C4-2B (cell line): ENCODE data around the gene COL4A2.

Experiments
- H3K27ac ChIP-seq: fragments of 450-650 bp; 2 replicates; pipeline ENCODE4 v1.5.1; 2017
- ZFX ChIP-seq: fragments of 450-650 bp; IDR thresholded peaks from 2 replicates; pipeline ENCODE4 v1.6.1; 2017
- TF ChIP-seq, protein P1 (sequence below): fragments of 450-650 bp; conservative IDR thresholded peaks from 2 replicates; pipeline ENCODE4 v1.5.1; 2017; ENCODE audit warnings: mild to moderate bottlenecking

Gene COL4A2

GRCh38 chr13:110501188-110501587 is 194.1 kb downstream of the COL4A2 start:
- H3K27ac ChIP-seq, result no peak overlapping the region
- TF ChIP-seq, protein P1, sequence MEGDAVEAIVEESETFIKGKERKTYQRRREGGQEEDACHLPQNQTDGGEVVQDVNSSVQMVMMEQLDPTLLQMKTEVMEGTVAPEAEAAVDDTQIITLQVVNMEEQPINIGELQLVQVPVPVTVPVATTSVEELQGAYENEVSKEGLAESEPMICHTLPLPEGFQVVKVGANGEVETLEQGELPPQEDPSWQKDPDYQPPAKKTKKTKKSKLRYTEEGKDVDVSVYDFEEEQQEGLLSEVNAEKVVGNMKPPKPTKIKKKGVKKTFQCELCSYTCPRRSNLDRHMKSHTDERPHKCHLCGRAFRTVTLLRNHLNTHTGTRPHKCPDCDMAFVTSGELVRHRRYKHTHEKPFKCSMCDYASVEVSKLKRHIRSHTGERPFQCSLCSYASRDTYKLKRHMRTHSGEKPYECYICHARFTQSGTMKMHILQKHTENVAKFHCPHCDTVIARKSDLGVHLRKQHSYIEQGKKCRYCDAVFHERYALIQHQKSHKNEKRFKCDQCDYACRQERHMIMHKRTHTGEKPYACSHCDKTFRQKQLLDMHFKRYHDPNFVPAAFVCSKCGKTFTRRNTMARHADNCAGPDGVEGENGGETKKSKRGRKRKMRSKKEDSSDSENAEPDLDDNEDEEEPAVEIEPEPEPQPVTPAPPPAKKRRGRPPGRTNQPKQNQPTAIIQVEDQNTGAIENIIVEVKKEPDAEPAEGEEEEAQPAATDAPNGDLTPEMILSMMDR, result no peak
- no peak for TF ChIP-seq ZFX

- no peak overlapping the region for H3K27ac ChIP-seq
- TF ChIP-seq ZFX, result no peak
- TF ChIP-seq, protein P1, result no peak
Observed at GRCh38 chr13:110503037-110503901, 196.2 kb downstream of the COL4A2 start.

DNA sequence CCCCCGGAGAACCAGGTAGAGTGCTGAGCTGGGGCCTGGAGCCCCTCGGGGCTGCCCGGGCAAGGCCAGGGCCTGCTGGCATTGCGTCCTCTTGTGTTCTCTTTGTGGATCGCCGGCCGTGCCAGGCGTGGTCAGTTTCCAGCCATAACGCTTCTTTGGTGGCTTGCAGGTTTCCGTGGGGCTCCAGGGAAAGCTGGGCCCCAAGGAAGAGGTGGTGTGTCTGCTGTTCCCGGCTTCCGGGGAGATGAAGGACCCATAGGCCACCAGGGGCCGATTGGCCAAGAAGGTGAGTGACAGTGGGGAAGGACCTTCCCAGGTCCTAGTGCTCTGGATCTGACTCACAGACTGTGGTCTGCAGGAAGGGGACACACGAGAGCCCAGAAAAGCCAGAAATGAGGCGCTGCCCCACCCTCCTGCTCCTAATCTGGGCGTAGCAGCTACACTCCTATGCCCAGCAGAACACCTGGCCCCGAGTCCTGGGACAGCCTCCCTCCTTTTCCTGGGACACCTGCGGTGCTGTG is 197.0 kb downstream of the COL4A2 start:
- no peak overlapping the region for H3K27ac ChIP-seq
- TF ChIP-seq, protein P1, result no peak
- TF ChIP-seq ZFX, result no peak

- TF ChIP-seq ZFX, result no peak
- TF ChIP-seq, protein P1, result no peak
- H3K27ac ChIP-seq, result peak overlapping the region; percentile 97; the same call in 1 of the 2 replicates
Observed at GRCh38 chr13:110505594-110505993, 198.5 kb downstream of the COL4A2 start.

DNA sequence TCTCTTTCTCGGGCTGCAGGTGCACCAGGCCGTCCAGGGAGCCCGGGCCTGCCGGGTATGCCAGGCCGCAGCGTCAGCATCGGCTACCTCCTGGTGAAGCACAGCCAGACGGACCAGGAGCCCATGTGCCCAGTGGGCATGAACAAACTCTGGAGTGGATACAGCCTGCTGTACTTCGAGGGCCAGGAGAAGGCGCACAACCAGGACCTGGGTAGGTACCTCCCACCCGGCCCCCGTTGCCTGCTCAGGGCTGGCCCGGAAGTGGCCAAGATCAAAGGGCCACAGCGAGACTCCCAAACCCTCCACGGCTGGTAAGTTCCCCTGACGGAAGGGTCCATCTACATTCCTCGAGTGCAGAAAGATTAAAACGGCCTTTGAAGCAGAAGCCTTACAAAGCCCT is 199.3 kb downstream of the COL4A2 start:
- TF ChIP-seq ZFX, result no peak
- H3K27ac ChIP-seq, result peak overlapping the region; percentile 97

DNA sequence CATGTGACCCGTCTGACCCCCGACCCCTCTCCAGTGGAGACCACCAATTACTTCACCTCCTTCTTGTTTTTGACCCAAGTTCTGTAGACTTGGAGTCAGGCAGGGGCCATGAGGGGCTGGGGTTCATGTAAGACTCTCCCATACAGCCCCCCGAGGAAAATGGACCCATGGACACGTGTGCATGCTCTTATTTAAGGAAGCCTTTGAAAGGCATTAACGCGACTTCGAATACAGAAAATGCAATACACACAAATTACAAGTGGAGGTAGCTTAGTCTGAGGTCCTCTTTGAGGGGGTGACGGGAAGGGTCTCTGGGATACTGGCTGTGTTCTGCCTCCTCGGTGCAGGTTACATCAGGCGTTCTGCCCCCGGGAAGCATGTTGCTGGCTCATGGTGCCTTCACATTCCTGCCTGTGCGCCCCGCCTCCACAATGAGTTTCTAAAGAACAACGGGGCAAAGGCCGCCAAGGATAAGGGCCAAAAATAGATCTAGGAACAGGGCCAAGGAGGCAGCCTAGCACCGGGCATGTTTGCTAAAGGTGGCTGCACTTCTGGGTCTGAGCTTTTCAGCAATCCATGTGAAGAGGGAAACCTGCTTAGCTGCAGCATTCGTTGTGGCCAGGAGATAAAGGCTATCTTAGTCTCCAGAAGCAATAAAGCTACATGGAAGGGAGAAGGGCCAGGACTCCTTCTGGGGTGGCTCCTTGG is 199.9 kb downstream of the COL4A2 start:
- no peak for TF ChIP-seq ZFX
- TF ChIP-seq, protein P1, result no peak
- H3K27ac ChIP-seq, result peak overlapping the region; percentile 97

DNA sequence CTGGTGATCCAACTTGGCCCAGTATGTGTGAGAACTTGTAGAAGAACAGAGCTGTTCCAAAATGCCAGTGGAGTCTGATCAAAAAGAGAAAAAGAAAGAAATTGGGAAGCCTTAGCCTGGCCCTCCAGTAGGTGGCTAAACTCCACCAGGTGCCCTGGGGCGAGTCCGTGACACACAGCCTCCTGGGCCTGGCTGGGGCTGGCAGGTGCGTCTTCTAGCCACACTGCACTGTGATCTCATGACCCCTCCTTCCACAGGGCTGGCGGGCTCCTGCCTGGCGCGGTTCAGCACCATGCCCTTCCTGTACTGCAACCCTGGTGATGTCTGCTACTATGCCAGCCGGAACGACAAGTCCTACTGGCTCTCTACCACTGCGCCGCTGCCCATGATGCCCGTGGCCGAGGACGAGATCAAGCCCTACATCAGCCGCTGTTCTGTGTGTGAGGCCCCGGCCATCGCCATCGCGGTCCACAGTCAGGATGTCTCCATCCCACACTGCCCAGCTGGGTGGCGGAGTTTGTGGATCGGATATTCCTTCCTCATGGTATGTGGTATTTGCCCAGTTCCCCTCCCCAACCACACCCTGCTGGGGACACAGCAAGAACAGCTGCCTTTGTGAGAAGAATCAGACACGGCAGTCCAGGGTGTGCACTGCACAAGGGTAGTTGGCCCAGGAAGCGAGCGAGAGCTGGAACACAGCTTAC is 200.7 kb downstream of the COL4A2 start:
- H3K27ac ChIP-seq, result peak overlapping the region; percentile 97
- TF ChIP-seq, protein P1, result peak; percentile 68
- no peak for TF ChIP-seq ZFX
